Measurements from ENCODE around the gene WDR13. TPM values are rescaled to one million over a fixed set of nuclear protein-coding genes. Genes with fewer than 3 reads are reported as not detected.
A peak's percentile ranks its signal among the peaks of the same experiment; 100 is the strongest.

WDR13 gene
- total RNA-seq, 1 donor from 2014 or later, result 111 TPM

DNA sequence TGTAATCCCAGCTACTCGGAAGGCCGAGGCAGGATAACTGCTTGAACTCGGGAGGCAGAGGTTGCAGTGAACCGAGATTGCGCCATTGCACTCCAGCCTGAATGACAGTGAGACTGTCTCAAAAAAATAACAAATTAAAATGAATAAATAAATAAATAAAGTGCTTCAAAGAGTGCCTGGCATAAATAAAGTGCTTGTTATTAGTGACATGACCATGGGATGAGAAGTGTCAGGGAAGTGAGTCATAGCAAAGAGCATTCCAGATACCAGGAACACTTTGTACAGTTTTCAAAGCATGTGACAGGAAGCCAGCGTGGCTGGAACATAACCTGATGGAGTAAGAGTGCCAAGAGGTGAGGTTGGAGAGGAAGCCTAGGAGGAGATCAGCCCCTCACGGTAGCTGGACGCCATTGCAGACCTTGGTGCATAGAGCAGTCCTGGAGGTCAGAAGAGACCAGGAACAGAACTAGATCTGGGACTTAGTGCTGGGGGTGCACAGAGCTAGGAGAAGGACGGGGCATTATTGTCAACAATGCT, 6.0 kb upstream of the WDR13 start:
- H3K27me3 ChIP-seq, result no peaks in the 10 kb centered on the region
- H3K27ac ChIP-seq, result peak overlapping the region; percentile 69
- intact Hi-C loops (cut with DNase I), result no loop called here
- no peak for DNase-seq (ENCODE audit: extremely low spot score in 2 of 2)
- H3K4me3 ChIP-seq, result no peak overlapping the region
- peak in 1 of 2 donors; percentile 85 for TF ChIP-seq POLR2AphosphoS5 (IDR thresholded peaks at IDR 0.05; ENCODE audit: insufficient read depth in 1 of 2, low read depth in 1 of 2)
- TF ChIP-seq, protein P1, sequence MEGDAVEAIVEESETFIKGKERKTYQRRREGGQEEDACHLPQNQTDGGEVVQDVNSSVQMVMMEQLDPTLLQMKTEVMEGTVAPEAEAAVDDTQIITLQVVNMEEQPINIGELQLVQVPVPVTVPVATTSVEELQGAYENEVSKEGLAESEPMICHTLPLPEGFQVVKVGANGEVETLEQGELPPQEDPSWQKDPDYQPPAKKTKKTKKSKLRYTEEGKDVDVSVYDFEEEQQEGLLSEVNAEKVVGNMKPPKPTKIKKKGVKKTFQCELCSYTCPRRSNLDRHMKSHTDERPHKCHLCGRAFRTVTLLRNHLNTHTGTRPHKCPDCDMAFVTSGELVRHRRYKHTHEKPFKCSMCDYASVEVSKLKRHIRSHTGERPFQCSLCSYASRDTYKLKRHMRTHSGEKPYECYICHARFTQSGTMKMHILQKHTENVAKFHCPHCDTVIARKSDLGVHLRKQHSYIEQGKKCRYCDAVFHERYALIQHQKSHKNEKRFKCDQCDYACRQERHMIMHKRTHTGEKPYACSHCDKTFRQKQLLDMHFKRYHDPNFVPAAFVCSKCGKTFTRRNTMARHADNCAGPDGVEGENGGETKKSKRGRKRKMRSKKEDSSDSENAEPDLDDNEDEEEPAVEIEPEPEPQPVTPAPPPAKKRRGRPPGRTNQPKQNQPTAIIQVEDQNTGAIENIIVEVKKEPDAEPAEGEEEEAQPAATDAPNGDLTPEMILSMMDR (IDR thresholded peaks at IDR 0.05), result no peak
- no peaks in the 10 kb centered on the region for H3K4me1 ChIP-seq
- no peaks in the 10 kb centered on the region for H3K9me3 ChIP-seq
- no peaks in the 10 kb centered on the region for H3K36me3 ChIP-seq

DNA sequence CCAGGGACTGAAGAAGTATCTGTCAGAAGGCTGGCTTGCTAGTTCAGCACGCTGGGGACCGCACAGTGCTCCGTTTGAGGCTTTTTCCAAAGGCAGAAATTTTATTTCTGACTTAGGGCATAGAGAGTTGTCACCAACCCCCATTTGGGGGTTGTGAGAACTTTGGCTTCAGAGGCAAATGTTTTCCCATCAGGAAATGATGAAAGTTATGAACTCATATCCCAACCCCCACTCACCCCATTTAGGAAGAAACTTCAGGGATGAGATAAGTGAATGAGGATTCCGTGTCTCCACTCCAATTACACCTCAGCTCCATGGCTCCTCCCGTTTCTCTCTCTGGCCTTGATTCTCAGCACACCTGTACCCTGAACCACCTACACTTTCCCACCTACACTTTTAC, 4.3 kb upstream of the WDR13 start:
- H3K36me3 ChIP-seq, result no peaks in the 10 kb centered on the region
- TF ChIP-seq, protein P1 (IDR thresholded peaks at IDR 0.05), result no peak
- TF ChIP-seq POLR2AphosphoS5 (IDR thresholded peaks at IDR 0.05; ENCODE audit: insufficient read depth in 1 of 2, low read depth in 1 of 2) (no peak), POLR2A (IDR thresholded peaks at IDR 0.05) (no peak)
- H3K4me3 ChIP-seq, result no peak overlapping the region
- H3K27ac ChIP-seq, result no peak overlapping the region
- H3K27me3 ChIP-seq, result no peaks in the 10 kb centered on the region
- DNase-seq (ENCODE audit: extremely low spot score in 2 of 2), result no peak
- H3K4me1 ChIP-seq, result no peaks in the 10 kb centered on the region
- no peaks in the 10 kb centered on the region for H3K9me3 ChIP-seq
- intact Hi-C loops (cut with DNase I), result no loop called here

GRCh38 chrX:48595929-48596328, 1.4 kb upstream of the WDR13 start:
- Histone ChIP-seq H3K4me1 (peaks cover 11% of the 10 kb centered on the region), H3K4me3 (no peak overlapping the region), H3K27me3 (no peaks in the 10 kb centered on the region), H3K9me3 (no peaks in the 10 kb centered on the region), H3K27ac (no peak overlapping the region), H3K36me3 (peaks cover 0 to 22% of the 10 kb centered on the region in 2 donors)
- no peak for DNase-seq (ENCODE audit: extremely low spot score in 2 of 2)
- intact Hi-C loops (cut with DNase I), result no loop called here
- TF ChIP-seq POLR2AphosphoS5 (IDR thresholded peaks at IDR 0.05; ENCODE audit: insufficient read depth in 1 of 2, low read depth in 1 of 2), result no peak
- TF ChIP-seq, protein P1 (IDR thresholded peaks at IDR 0.05), result no peak
- no peak for TF ChIP-seq POLR2A (IDR thresholded peaks at IDR 0.05)

GRCh38 chrX:48598614-48599013, 1.3 kb downstream of the WDR13 start:
- intact Hi-C loops (cut with DNase I), result no loop called here
- Histone ChIP-seq H3K36me3 (peaks cover 0 to 40% of the 10 kb centered on the region in 2 donors), H3K4me3 (peak overlapping the region; percentile 55 to 56), H3K9me3 (no peaks in the 10 kb centered on the region), H3K4me1 (peaks cover 11% of the 10 kb centered on the region), H3K27ac (peak overlapping the region; percentile 94), H3K27me3 (no peaks in the 10 kb centered on the region)
- TF ChIP-seq, protein P1 (IDR thresholded peaks at IDR 0.05), result no peak
- TF ChIP-seq POLR2AphosphoS5 (IDR thresholded peaks at IDR 0.05; ENCODE audit: insufficient read depth in 1 of 2, low read depth in 1 of 2) (no peak), POLR2A (IDR thresholded peaks at IDR 0.05) (no peak)
- DNase-seq (ENCODE audit: extremely low spot score in 2 of 2), result no peak

GRCh38 chrX:48599341-48599740, 2.0 kb downstream of the WDR13 start:
- no peak for TF ChIP-seq POLR2A (IDR thresholded peaks at IDR 0.05)
- no peak for TF ChIP-seq POLR2AphosphoS5 (IDR thresholded peaks at IDR 0.05; ENCODE audit: insufficient read depth in 1 of 2, low read depth in 1 of 2)
- TF ChIP-seq, protein P1 (IDR thresholded peaks at IDR 0.05), result no peak
- H3K27ac ChIP-seq, result no peak overlapping the region
- no peak for DNase-seq (ENCODE audit: extremely low spot score in 2 of 2)
- peaks cover 0 to 40% of the 10 kb centered on the region in 2 donors for H3K36me3 ChIP-seq
- H3K4me3 ChIP-seq, result no peak overlapping the region
- H3K27me3 ChIP-seq, result no peaks in the 10 kb centered on the region
- no peaks in the 10 kb centered on the region for H3K9me3 ChIP-seq
- H3K4me1 ChIP-seq, result peaks cover 11% of the 10 kb centered on the region
- intact Hi-C loops (cut with DNase I), result no loop called here

Measured in vagina (tissue), 2 donors.